Measurements from ENCODE around the gene COA8. TPM values are rescaled to one million over a fixed set of nuclear protein-coding genes. Genes with fewer than 3 reads are reported as not detected.
A peak's percentile ranks its signal among the peaks of the same experiment; 100 is the strongest.

COA8 gene
- total and polyA plus RNA-seq, 2 of the 13 experiments (the other 11 are each of a cell fraction or from before 2014, with no cell fraction given), result 10.9 to 25.1 TPM

DNA sequence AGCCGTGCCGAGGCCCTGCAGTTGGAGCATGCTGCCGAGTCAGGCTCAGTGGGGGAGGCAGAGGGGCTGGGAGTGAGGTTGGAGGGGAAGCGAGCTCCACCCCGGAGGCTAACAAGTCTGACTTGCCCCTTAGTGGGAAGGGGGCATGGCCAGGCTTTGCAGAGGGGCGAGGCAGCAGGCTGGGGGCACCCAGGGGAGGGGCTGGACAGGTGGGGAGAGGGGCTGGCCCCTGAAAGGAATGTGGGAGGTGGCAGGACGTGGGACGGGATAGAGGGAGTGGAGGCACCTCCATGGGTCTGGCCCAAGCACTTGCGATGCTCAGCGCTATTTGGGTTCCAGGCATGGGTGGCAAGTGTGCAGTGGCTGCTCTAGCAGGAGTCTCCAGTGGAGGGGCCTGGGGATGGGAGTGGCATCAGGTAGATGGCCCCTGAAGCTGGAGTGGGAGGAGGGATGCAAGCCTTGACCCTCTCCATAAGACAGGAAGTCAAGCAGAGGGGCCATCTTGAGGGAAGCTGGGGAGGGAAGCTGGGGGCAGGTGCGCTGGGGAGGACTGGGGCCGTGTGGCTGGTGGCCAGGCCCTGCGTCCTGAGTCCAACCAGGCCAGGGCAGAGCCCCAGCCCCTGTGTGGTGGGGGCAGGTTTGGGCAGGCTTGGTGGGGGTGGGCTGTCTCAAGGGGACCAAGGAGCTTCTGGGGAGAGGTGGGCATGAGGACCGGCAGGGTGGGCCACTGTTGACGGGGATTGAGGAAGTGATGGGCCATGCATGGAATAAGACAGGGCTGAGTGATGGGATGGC is 31.1 kb upstream of the COA8 start:
- no TSS peak for BruUV-seq (replicated peaks)
- H3K27ac ChIP-seq (ENCODE audit: extremely low read length, insufficient read depth, low read length), result no peak overlapping the region
- H3K9me3 ChIP-seq (ENCODE audit: low read length), result no peaks in the 10 kb centered on the region
- H3K4me1 ChIP-seq (ENCODE audit: insufficient read depth, low read length), result peaks cover 39% of the 10 kb centered on the region
- no peak for DNase-seq (ENCODE audit: low spot score)
- ChIA-PET CTCF (ENCODE audit: low intra/inter-chr PET ratio, low total read pairs) (no interaction called here), POLR2A (no interaction called here)
- H2AFZ ChIP-seq (ENCODE audit: low read length), result no peak overlapping the region
- H3K4me2 ChIP-seq (ENCODE audit: low read depth, low read length), result no peak overlapping the region
- no peak for ATAC-seq
- H3K4me3 ChIP-seq (replicated peaks in 1 of 3; ENCODE audit: insufficient read depth in 1 of 3, low read depth in 2 of 3, low read length in 3 of 3), result no peak overlapping the region
- FAIRE-seq, result no peak
- intact Hi-C loops (cut with micrococcal nuclease; ENCODE audit: unreplicated experiment) (no loop called here), in situ Hi-C loops (cut with HindIII; ENCODE audit: extremely low pct_ligation_motif_present, low pct_unique_long_range_greater_than_20kb) (no loop called here)
- no peak overlapping the region for H3K9ac ChIP-seq (ENCODE audit: insufficient read depth, low read depth, low read length)
- H3K27me3 ChIP-seq (ENCODE audit: control insufficient read depth in 1 of 2, insufficient read depth in 2 of 2, low read length in 2 of 2), result no peaks in the 10 kb centered on the region; a peak in 1 of 5 replicates
- peaks cover 3 to 4% of the 10 kb centered on the region in 2 experiments; a peak in 3 of 5 replicates for H3K36me3 ChIP-seq (replicated peaks in 1 of 2; ENCODE audit: control insufficient read depth in 1 of 2, insufficient read depth in 2 of 2, low read length in 2 of 2)
- no peaks in the 10 kb centered on the region for H4K20me1 ChIP-seq (ENCODE audit: insufficient read depth, low read length)
- 96% methylated on average over 11 of the region's 15 CpGs for WGBS (ENCODE audit: low lambda C conversion rate)
- 0 out of 2 replicates have a peak, but pooled peaks have one; percentile 3 for TF ChIP-seq PCBP1 (IDR thresholded peaks at IDR 0.05; ENCODE audit: borderline replicate concordance, low read depth, low read length)
- TF ChIP-seq BRCA1 (CRISPR knock-in tag; IDR thresholded peaks at IDR 0.05), result no peak
- peaks cover 30% of the 10 kb centered on the region for H3K79me2 ChIP-seq (ENCODE audit: insufficient read depth, low read length)

DNA sequence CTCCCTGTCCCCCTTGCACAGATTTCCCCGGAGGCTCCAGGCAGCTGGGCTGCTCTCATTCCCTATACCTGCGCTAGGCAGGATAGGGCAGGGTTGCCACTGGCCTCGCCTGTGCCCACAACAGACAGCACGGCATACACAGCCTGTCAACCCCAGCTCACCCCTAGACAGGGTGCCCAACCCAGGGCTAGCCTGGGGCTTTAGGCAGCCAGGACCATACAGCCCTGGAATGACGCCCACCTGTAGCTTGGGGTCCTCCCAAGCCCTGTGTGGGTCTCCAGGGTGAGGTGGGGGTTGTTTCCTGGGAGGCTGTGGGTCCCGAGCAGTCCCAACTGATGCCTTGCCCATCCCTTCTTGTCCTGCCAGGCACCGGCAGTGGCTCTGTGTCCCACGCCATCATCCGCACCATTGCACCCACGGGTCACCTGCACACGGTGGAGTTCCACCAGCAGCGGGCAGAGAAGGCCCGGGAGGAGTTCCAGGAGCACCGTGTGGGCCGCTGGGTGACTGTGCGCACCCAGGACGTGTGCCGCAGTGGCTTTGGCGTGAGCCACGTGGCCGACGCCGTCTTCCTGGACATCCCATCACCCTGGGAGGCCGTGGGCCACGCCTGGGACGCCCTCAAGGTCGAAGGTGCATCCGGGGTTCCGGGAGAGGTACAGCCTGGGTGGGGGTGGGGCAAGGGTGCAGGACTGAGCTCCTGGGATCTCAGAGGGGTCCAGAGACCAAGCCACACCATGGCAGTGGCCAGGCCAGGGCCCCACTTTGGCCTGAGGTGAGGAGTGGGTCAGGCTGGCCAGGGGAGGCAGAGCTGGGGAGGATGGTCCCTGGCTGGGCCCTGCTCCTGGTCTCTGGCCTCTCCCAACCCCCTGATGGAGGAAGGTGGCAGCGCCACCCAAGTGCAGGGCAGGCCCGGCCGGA is 30.3 kb upstream of the COA8 start:
- in situ Hi-C loops (cut with HindIII; ENCODE audit: extremely low pct_ligation_motif_present, low pct_unique_long_range_greater_than_20kb), result no loop called here
- peaks cover 30% of the 10 kb centered on the region for H3K79me2 ChIP-seq (ENCODE audit: insufficient read depth, low read length)
- no peak overlapping the region for H3K27ac ChIP-seq (ENCODE audit: extremely low read length, insufficient read depth, low read length)
- H3K9ac ChIP-seq (ENCODE audit: insufficient read depth, low read depth, low read length), result no peak overlapping the region
- H3K36me3 ChIP-seq (replicated peaks in 1 of 2; ENCODE audit: control insufficient read depth in 1 of 2, insufficient read depth in 2 of 2, low read length in 2 of 2), result peaks cover 3 to 4% of the 10 kb centered on the region in 2 experiments; a peak in 3 of 5 replicates
- H3K4me2 ChIP-seq (ENCODE audit: low read depth, low read length), result no peak overlapping the region
- no TSS peak for BruUV-seq (replicated peaks)
- no peak for ATAC-seq
- no peak overlapping the region for H3K4me3 ChIP-seq (replicated peaks in 1 of 3; ENCODE audit: insufficient read depth in 1 of 3, low read depth in 2 of 3, low read length in 3 of 3)
- H3K4me1 ChIP-seq (ENCODE audit: insufficient read depth, low read length), result peaks cover 39% of the 10 kb centered on the region
- DNase-seq (ENCODE audit: low spot score), result no peak
- ChIA-PET CTCF (ENCODE audit: low intra/inter-chr PET ratio, low total read pairs) (no interaction called here), POLR2A (no interaction called here)
- H2AFZ ChIP-seq (ENCODE audit: low read length), result no peak overlapping the region
- 97% methylated on average over 23 of the region's 32 CpGs for WGBS (ENCODE audit: low lambda C conversion rate)
- no peak for FAIRE-seq
- no peaks in the 10 kb centered on the region for H4K20me1 ChIP-seq (ENCODE audit: insufficient read depth, low read length)
- no peaks in the 10 kb centered on the region; a peak in 1 of 5 replicates for H3K27me3 ChIP-seq (ENCODE audit: control insufficient read depth in 1 of 2, insufficient read depth in 2 of 2, low read length in 2 of 2)
- no peaks in the 10 kb centered on the region for H3K9me3 ChIP-seq (ENCODE audit: low read length)
- intact Hi-C loops (cut with micrococcal nuclease; ENCODE audit: unreplicated experiment), result no loop called here
- TF ChIP-seq SMC3 (IDR thresholded peaks at IDR 0.05; ENCODE audit: low read length) (no peak), RBFOX2 (IDR thresholded peaks at IDR 0.05; ENCODE audit: low read depth, low read length) (peak; percentile 9; the same call in 1 of the 2 replicates)
- TF ChIP-seq, protein P1, sequence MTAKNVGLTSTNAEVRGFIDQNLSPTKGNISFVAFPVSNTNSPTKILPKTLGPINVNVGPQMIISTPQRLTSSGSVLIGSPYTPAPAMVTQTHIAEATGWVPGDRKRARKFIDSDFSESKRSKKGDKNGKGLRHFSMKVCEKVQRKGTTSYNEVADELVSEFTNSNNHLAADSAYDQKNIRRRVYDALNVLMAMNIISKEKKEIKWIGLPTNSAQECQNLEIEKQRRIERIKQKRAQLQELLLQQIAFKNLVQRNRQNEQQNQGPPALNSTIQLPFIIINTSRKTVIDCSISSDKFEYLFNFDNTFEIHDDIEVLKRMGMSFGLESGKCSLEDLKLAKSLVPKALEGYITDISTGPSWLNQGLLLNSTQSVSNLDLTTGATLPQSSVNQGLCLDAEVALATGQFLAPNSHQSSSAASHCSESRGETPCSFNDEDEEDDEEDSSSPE (CRISPR knock-in tag; IDR thresholded peaks at IDR 0.05), result no peak

Measured in HepG2 (cell line).